ENCODE measurements around the gene IFI27L1. TPM values are rescaled to one million over a fixed set of nuclear protein-coding genes. Genes with fewer than 3 reads are reported as not detected.

The IFI27L1 gene
- total RNA-seq, 2 donors from 2014 or later, result 4.2 to 5.0 TPM

DNA sequence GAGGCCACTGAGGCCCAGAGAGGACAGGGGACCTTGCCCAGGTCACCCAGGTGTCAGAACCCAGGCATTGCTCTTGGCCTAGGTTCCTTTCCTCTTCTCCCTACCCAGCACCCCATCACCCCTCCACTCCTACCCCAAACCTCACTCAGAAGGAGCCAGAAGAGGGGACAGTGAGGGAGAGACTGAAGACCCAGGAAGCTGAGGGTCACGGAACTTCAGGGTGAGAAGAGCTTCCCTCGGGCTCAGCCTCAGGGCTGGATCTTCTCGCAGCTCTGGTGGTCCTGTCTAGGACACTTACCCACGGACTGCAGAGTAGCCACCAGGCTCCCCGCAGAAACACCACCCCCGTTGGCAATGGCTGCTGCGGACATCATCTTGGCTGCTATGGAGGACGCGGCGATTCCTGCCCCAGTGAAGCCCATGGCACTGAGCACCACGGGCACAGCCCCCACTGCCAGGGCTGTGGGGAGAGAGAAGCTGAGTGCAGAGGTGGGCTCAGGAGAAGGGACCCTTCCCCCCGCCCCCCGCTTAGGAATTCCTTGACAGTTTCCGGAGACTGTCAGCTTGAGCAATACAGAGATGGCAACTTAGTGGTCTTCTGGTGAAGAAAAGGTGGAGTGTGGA is 47.2 kb downstream of the IFI27L1 start:
- ATAC-seq (ENCODE audit: insufficient number of reproducible peaks, low FRiP score, low read depth) (no peak), DNase-seq (ENCODE audit: low spot score) (no peak)
- TF ChIP-seq, protein P1, sequence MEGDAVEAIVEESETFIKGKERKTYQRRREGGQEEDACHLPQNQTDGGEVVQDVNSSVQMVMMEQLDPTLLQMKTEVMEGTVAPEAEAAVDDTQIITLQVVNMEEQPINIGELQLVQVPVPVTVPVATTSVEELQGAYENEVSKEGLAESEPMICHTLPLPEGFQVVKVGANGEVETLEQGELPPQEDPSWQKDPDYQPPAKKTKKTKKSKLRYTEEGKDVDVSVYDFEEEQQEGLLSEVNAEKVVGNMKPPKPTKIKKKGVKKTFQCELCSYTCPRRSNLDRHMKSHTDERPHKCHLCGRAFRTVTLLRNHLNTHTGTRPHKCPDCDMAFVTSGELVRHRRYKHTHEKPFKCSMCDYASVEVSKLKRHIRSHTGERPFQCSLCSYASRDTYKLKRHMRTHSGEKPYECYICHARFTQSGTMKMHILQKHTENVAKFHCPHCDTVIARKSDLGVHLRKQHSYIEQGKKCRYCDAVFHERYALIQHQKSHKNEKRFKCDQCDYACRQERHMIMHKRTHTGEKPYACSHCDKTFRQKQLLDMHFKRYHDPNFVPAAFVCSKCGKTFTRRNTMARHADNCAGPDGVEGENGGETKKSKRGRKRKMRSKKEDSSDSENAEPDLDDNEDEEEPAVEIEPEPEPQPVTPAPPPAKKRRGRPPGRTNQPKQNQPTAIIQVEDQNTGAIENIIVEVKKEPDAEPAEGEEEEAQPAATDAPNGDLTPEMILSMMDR (IDR thresholded peaks at IDR 0.05), result no peak
- no peaks in the 10 kb centered on the region for H3K36me3 ChIP-seq
- H3K27me3 ChIP-seq (replicated peaks; ENCODE audit: insufficient read depth), result no peaks in the 10 kb centered on the region
- peak overlapping the region; percentile 77 to 92 for H3K27ac ChIP-seq
- H3K4me1 ChIP-seq (ENCODE audit: control insufficient read depth in 1 of 2, low read depth in 2 of 2), result peaks cover 11 to 13% of the 10 kb centered on the region in 2 donors
- no peaks in the 10 kb centered on the region for H3K9me3 ChIP-seq
- peak overlapping the region; percentile 91 for H3K4me3 ChIP-seq

DNA sequence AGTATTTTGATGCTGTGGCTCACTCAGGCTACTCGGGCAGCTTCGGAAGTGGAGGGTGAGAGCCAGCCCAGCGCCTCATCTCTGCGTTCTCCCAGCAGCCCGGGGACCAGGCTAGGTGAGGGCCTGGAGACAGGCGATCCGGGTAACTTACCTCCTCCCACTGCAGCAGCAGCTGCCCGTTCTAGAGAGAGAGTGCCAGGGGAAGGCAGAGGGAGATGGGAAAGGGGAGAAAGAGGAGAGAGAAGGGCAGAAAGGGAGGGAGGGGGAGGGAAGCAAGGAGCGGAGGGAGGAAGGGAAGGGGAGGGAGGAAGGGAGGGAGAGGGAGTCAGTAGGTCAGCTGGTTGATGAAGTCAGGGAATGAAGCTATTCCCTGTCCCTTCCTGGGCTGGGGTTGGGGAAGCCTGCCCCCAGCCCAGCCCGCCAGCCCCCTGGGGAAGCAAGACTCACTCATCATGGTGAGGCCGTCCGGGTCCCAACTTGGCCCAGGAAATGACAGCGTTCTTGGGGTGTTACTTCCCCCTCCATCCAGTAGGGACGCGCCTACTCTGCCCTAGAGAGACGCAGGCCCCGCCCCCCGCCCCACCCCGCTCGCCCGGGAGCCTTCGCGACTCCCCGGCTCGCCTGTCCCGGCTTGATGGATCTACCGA is 48.1 kb downstream of the IFI27L1 start, which contains the start of gene IFI27L2:
TSS of gene IFI27L2 (minus strand) at position 494 of the 647 bp plus-strand sequence. CDS start at position 454, 40 bp downstream.
- Histone ChIP-seq H3K27me3 (replicated peaks; ENCODE audit: insufficient read depth) (no peaks in the 10 kb centered on the region), H3K4me1 (ENCODE audit: control insufficient read depth in 1 of 2, low read depth in 2 of 2) (peaks cover 11 to 13% of the 10 kb centered on the region in 2 donors), H3K27ac (peak within 1 kb of the TSS; percentile 77 to 92), H3K4me3 (peak within 1 kb of the TSS; percentile 91), H3K36me3 (no peaks in the 10 kb centered on the region), H3K9me3 (no peaks in the 10 kb centered on the region)
- peak; percentile 40 for DNase-seq (ENCODE audit: low spot score)
- peak; percentile 78 for ATAC-seq (ENCODE audit: insufficient number of reproducible peaks, low FRiP score, low read depth)
- TF ChIP-seq, protein P1 (IDR thresholded peaks at IDR 0.05), result peak; percentile 36

DNA sequence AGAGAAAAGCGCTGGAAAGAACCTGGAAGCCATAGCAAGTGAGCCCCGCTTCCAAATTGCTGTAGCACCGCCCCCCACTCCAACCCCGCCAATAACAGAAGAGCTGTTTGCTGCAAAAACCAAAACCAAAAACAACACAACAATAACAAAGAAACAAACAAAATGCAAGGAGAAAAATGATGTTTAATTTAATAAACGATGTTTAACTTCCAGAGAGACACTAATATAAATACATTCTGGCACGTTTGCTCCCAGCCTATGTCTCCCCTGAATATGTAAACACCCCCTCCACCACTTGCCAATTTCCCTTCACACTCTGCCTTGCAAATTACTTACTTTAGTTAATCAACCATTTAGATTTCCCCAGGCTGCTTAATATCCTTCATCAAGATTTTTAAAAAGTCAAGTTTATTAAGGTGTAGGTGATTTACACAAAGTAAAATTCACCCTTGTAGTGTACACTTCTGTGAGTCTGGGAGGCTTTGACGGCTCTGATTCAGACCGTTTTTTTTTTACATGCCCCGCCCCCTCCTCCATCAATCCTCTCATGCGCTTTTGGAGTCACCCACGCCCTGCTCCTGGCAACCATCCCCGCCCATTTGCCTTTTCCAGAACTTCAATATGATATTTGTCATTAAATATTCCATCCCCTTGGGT is 48.8 kb downstream of the IFI27L1 start:
- TF ChIP-seq, protein P1 (IDR thresholded peaks at IDR 0.05), result no peak
- Histone ChIP-seq H3K27me3 (replicated peaks; ENCODE audit: insufficient read depth) (no peaks in the 10 kb centered on the region), H3K36me3 (no peaks in the 10 kb centered on the region), H3K4me1 (ENCODE audit: control insufficient read depth in 1 of 2, low read depth in 2 of 2) (peaks cover 11 to 13% of the 10 kb centered on the region in 2 donors), H3K9me3 (no peaks in the 10 kb centered on the region), H3K27ac (peak overlapping the region; percentile 77 to 92), H3K4me3 (peak overlapping the region; percentile 91)
- peak; percentile 51 for ATAC-seq (ENCODE audit: insufficient number of reproducible peaks, low FRiP score, low read depth)
- no peak for DNase-seq (ENCODE audit: low spot score)

DNA sequence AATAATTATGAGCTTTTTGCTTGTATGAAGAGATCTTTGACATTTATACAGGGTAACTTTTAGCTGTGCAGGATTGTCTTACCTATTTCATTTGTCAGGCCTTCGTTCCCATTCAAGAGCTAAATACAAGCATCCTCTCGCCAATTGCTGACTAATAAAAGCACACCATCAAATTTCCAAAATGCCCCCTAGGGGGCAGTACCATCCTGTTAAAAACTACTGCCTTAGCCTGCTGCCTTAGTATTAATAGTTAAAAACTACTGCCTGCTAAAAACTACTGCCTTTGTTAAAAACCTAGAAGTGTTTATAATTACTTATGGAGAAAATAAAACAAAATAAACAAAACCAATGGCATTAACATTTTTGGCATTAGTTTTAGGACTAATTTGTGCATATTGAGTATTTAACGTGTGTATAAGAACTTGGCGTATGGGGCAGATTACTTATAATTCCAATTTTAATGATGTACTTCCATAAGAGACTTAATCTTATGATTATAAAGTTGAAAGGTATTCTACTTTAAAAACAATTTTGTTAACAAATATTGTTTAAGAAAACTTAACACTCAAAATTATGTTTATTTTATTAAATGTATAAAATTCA is 51.3 kb downstream of the IFI27L1 start:
- no peaks in the 10 kb centered on the region for H3K36me3 ChIP-seq
- H3K9me3 ChIP-seq, result no peaks in the 10 kb centered on the region
- no peak overlapping the region for H3K27ac ChIP-seq
- TF ChIP-seq, protein P1 (IDR thresholded peaks at IDR 0.05), result peak; percentile 80
- H3K4me1 ChIP-seq (ENCODE audit: control insufficient read depth in 1 of 2, low read depth in 2 of 2), result peaks cover 11 to 13% of the 10 kb centered on the region in 2 donors
- H3K4me3 ChIP-seq, result no peak overlapping the region
- no peak for DNase-seq (ENCODE audit: low spot score)
- no peak for ATAC-seq (ENCODE audit: insufficient number of reproducible peaks, low FRiP score, low read depth)
- no peaks in the 10 kb centered on the region for H3K27me3 ChIP-seq (replicated peaks; ENCODE audit: insufficient read depth)

DNA sequence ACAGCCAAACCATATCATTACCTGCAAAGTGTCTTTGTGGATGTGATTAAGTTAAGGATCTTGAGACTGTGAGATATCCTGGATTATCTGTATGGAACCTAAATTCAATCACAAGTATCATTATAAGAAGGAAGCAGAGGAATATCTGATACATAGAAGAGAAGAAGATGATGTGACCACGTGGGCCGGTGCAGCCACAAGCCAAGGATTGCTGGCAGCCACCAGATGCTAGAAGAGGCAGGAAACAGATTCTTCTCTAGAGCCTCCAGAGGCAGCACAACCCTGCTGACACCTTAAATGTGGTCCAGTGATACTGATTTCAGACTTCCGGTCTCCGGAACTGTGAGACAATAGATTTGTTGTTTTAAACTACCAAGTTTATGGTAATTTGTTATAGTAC is 54.4 kb downstream of the IFI27L1 start:
- Histone ChIP-seq H3K27me3 (replicated peaks; ENCODE audit: insufficient read depth) (no peaks in the 10 kb centered on the region), H3K27ac (no peak overlapping the region), H3K4me1 (ENCODE audit: control insufficient read depth in 1 of 2, low read depth in 2 of 2) (peaks cover 0 to under 1% of the 10 kb centered on the region in 2 donors), H3K36me3 (no peaks in the 10 kb centered on the region), H3K4me3 (no peak overlapping the region), H3K9me3 (no peaks in the 10 kb centered on the region)
- DNase-seq (ENCODE audit: low spot score), result no peak
- TF ChIP-seq, protein P1 (IDR thresholded peaks at IDR 0.05), result no peak
- ATAC-seq (ENCODE audit: insufficient number of reproducible peaks, low FRiP score, low read depth), result no peak

Data from thoracic aorta (tissue), 2 donors.